BJ (cell line): ENCODE measurements around the gene COPZ2. TPM values are rescaled to one million over a fixed set of nuclear protein-coding genes. Genes with fewer than 3 reads are reported as not detected.
"Not testable (repeated sequence)": the region's sequence is repeated elsewhere in the genome, so short reads cannot be mapped to it uniquely, and the experiment has no call there.

Experiments
- CTCF ChIA-PET: fragments of 350-600 bp; formaldehyde crosslinking; extraction: SDS; loops from one replicate; lab custom pipeline; 2021; ENCODE audit warnings: antibody characterized with exemption, inconsistent platforms; lab: Yijun Ruan, JAX
- POLR2A ChIA-PET: fragments of 300-600 bp; sonication (Branson Sonifier 250); formaldehyde crosslinking; extraction: SDS; loops from one replicate; lab custom pipeline; 2021; ENCODE audit warnings: antibody characterized with exemption; lab: Charles Lee
- DNase-seq: peaks from one replicate; pipeline ENCODE4 v3.0.0-alpha.2; 2011; ENCODE audit warnings: low read depth
- H3K27me3 ChIP-seq: 2 replicates; pipeline ENCODE4 v1.6.0; 2011; ENCODE audit warnings: low read length; ENCODE audit not compliant: control insufficient read depth, insufficient read depth
- H3K36me3 ChIP-seq: 2 replicates; pipeline ENCODE4 v1.5.1; 2011; ENCODE audit warnings: low read length; ENCODE audit not compliant: control insufficient read depth, insufficient read depth
- H3K4me3 ChIP-seq: 2 replicates; pipeline ENCODE4 v1.5.1; 2011; ENCODE audit warnings: low read depth, mild to moderate bottlenecking, control low read depth, low read length
- CTCF ChIP-seq: IDR thresholded peaks from 2 replicates; pipeline ENCODE4 v1.5.1; 2011; ENCODE audit warnings: low read depth, mild to moderate bottlenecking, control low read depth, inconsistent platforms, low read length, moderate library complexity; ENCODE audit not compliant: insufficient read depth
- polyA plus RNA-seq: library from polyadenylated mRNA; depleted of rRNA; stranded (reverse); fragments of >200 nt; gene quantifications from 2 replicates; pipeline ENCODE4 v1.2.3, GENCODE V29; 2011

COPZ2 gene
- polyA plus RNA-seq, 1 experiment, result 132 TPM

GRCh38 chr17:47993031-47993564 lies 44.5 kb downstream of the COPZ2 start:
- DNase-seq, result no peak

GRCh38 chr17:47992216-47992615 lies 45.4 kb downstream of the COPZ2 start:
- H3K27me3 ChIP-seq, result 0 out of 2 replicates have a peak, but pooled peaks cover 1% of the 10 kb centered on the region
- CTCF ChIA-PET, result interaction anchor here (1.2 to 30.9 kb wide), 2 partner anchors 23 to 33 kb away, joined by 3 to 575 read pairs; no protein-coding TSS in a partner anchor
- POLR2A ChIA-PET, result no interaction called here
- no peak overlapping the region for H3K4me3 ChIP-seq
- no peaks in the 10 kb centered on the region for H3K36me3 ChIP-seq
- no peak for TF ChIP-seq CTCF
- no peak for DNase-seq

More at GRCh38 chr17:47993031-47993564, 44.5 kb downstream of the COPZ2 start:
- no peak overlapping the region for H3K4me3 ChIP-seq
- ChIA-PET CTCF (interaction anchor here (0.6 to 30.9 kb wide), 5 partner anchors 14 to 55 kb away, joined by 3 to 575 read pairs (median 4); partner anchors contain the start of gene NFE2L1), POLR2A (no interaction called here)
- H3K36me3 ChIP-seq, result no peaks in the 10 kb centered on the region
- no peak for TF ChIP-seq CTCF
- 0 out of 2 replicates have a peak, but pooled peaks cover 1% of the 10 kb centered on the region for H3K27me3 ChIP-seq

DNA sequence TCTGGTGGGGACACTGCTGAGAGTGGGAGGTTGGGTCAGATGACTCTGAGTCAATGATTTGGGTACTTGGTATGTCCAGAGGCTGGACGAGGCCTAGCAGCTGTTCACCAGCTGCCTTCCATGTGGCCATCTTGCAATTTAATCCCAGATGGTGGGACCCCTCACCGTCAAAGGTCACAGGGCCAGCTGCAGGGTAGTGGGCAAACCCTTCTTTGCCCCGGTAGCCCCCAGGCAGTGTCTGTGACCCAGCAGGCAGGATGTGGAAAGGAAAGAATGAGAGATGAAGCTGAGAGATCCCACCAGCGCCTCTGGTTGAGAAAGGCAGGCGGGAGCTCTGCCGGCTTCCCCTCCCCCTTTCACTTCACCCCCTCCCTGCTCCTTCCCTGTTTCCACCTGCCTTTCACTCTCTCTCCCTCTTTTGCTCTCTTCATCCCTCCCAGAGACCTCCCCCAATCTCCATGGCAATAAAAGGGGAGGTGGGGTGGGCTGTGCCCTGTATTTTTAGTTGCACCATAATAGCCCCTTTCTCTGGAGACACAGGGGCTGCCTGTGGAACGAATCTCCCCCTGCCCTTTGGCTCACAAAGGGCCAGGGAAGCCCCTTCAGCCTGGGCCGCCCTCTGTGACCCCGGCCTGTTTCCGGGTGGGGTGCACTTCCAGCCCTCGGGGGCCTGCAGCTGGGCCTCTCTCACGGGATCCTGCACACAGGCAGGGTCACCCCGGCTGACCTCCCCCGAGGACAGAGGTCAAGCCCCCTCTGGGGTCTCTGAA lies 46.5 kb downstream of the COPZ2 start:
- no peak for TF ChIP-seq CTCF
- CTCF ChIA-PET, result interaction anchor here (0.6 to 30.9 kb wide), 6 partner anchors 9 to 96 kb away, joined by 3 to 575 read pairs (median 4); partner anchors contain the start of gene CDK5RAP3
- POLR2A ChIA-PET, result no interaction called here
- H3K27me3 ChIP-seq, result 0 out of 2 replicates have a peak, but pooled peaks cover 1% of the 10 kb centered on the region
- H3K36me3 ChIP-seq, result no peaks in the 10 kb centered on the region
- no peak overlapping the region for H3K4me3 ChIP-seq
- no peak for DNase-seq

GRCh38 chr17:47989700-47990099 lies 47.9 kb downstream of the COPZ2 start:
- H3K36me3 ChIP-seq, result no peaks in the 10 kb centered on the region
- TF ChIP-seq CTCF, result no peak
- ChIA-PET POLR2A (no interaction called here), CTCF (interaction anchor here (0.9 to 30.9 kb wide), 6 partner anchors 10 to 65 kb away, joined by 3 to 575 read pairs (median 4); partner anchors contain the start of gene CDK5RAP3)
- no peaks in the 10 kb centered on the region for H3K27me3 ChIP-seq
- no peak for DNase-seq
- no peak overlapping the region for H3K4me3 ChIP-seq

- no peaks in the 10 kb centered on the region for H3K27me3 ChIP-seq
- no peak for DNase-seq
- ChIA-PET POLR2A (no interaction called here), CTCF (interaction anchor here (0.9 to 30.9 kb wide), 4 partner anchors 10 to 27 kb away, joined by 4 to 575 read pairs (median 6); partner anchors contain the start of gene CDK5RAP3)
- TF ChIP-seq CTCF, result no peak
- no peaks in the 10 kb centered on the region for H3K36me3 ChIP-seq
- no peak overlapping the region for H3K4me3 ChIP-seq
These were observed 48.4 kb downstream of the COPZ2 start for GRCh38 chr17:47989159-47989558.

DNA sequence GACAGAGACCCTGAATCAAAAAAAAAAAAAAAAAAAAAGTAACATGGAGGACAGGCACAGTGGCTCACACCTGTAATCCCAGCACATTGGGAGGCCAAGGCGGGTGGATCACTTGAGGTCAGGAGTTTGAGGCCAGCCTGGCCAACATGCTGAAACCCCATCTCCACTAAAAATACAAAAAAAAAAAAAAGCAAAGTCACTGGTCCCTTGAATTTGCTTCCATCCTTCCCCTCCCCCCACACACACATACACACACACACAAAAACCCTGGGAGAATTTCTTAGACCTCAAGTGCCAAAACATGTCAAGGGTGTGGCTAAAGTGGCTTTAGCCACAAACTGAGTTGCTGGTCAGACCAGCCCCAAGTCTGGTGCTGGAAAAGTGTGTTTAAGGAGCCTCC lies 49.2 kb downstream of the COPZ2 start:
- DNase-seq, H3K4me3 ChIP-seq, POLR2A ChIA-PET, H3K36me3 ChIP-seq, H3K27me3 ChIP-seq: not testable (repeated sequence)
- CTCF ChIA-PET, result interaction anchor here (1.4 to 30.9 kb wide), 3 partner anchors 10 to 27 kb away, joined by 5 to 575 read pairs (median 7); partner anchors contain the start of gene CDK5RAP3
